Trophoblast cell (in vitro differentiated cells and primary cell): ENCODE results near the gene DNAJC11.

Experiments used
- DNase-seq, 2 donors: peaks; one replicate each; pipeline ENCODE4 v3.0.0-alpha.2; 2016
- H2AFZ ChIP-seq: 2 replicates; pipeline ENCODE4 v1.6.1; 2013; ENCODE audit warnings: low read length, moderate library complexity, mild to moderate bottlenecking; ENCODE audit not compliant: insufficient read depth, poor library complexity
- H2AK5ac ChIP-seq: 2 replicates; pipeline ENCODE4 v1.6.1; 2013; ENCODE audit warnings: mild to moderate bottlenecking, low read length
- H2BK120ac ChIP-seq: 2 replicates; pipeline ENCODE4 v1.6.1; 2013; ENCODE audit warnings: low read length, mild to moderate bottlenecking, moderate library complexity; ENCODE audit not compliant: insufficient read depth, poor library complexity
- H2BK12ac ChIP-seq: 2 replicates; pipeline ENCODE4 v1.6.1; 2013; ENCODE audit warnings: mild to moderate bottlenecking, low read length, moderate library complexity
- H2BK5ac ChIP-seq: 2 replicates; pipeline ENCODE4 v1.6.1; 2013; ENCODE audit warnings: low read length, low read depth, moderate library complexity, mild to moderate bottlenecking; ENCODE audit not compliant: poor library complexity
- H3K14ac ChIP-seq: 2 replicates; pipeline ENCODE4 v1.6.1; 2013; ENCODE audit warnings: mild to moderate bottlenecking, low read length
- H3K18ac ChIP-seq: 2 replicates; pipeline ENCODE4 v1.6.1; 2013; ENCODE audit warnings: mild to moderate bottlenecking, low read length
- H3K23ac ChIP-seq: 2 replicates; pipeline ENCODE4 v1.6.1; 2013; ENCODE audit warnings: low read length
- H3K27ac ChIP-seq: 2 replicates; pipeline ENCODE4 v1.5.1; 2013; ENCODE audit warnings: low read depth, mild to moderate bottlenecking, inconsistent platforms, low read length, moderate library complexity
- H3K27me3 ChIP-seq: 2 replicates; pipeline ENCODE4 v1.6.1; 2013; ENCODE audit warnings: inconsistent platforms, mild to moderate bottlenecking, low read length, moderate library complexity; ENCODE audit not compliant: insufficient read depth
- H3K36me3 ChIP-seq, 2 experiments: 1 replicate in 1 of 2; 2 replicates in 1 of 2; pipeline ENCODE4 v1.6.1; 2013; ENCODE audit warnings: low read length in 2 of 2, mild to moderate bottlenecking in 2 of 2, moderate library complexity in 1 of 2; ENCODE audit not compliant: insufficient read depth in 2 of 2, control insufficient read depth in 1 of 2
- H3K4ac ChIP-seq: 2 replicates; pipeline ENCODE4 v1.6.1; 2013; ENCODE audit warnings: low read depth, mild to moderate bottlenecking, low read length, moderate library complexity
- H3K4me1 ChIP-seq, 2 experiments: 1 replicate in 1 of 2; 2 replicates in 1 of 2; pipeline ENCODE4 v1.6.1; 2013; ENCODE audit warnings: low read length in 2 of 2, mild to moderate bottlenecking in 2 of 2, moderate library complexity in 1 of 2; ENCODE audit not compliant: insufficient read depth in 2 of 2, control insufficient read depth in 1 of 2
- H3K4me2 ChIP-seq: 2 replicates; pipeline ENCODE4 v1.6.1; 2013; ENCODE audit warnings: inconsistent platforms, mild to moderate bottlenecking, low read length, moderate library complexity
- H3K4me3 ChIP-seq: 2 replicates; pipeline ENCODE4 v1.5.1; 2013; ENCODE audit warnings: mild to moderate bottlenecking, low read depth, low read length, inconsistent platforms
- H3K79me1 ChIP-seq: one replicate; pipeline ENCODE4 v1.6.1; 2013; ENCODE audit warnings: low read length
- H3K79me2 ChIP-seq: 2 replicates; pipeline ENCODE4 v1.6.1; 2013; ENCODE audit warnings: low read length, mild to moderate bottlenecking; ENCODE audit not compliant: control insufficient read depth, insufficient read depth, poor library complexity
- H3K9ac ChIP-seq: 2 replicates; pipeline ENCODE4 v1.6.1; 2013; ENCODE audit warnings: mild to moderate bottlenecking, low read length
- H3K9me3 ChIP-seq: 2 replicates; pipeline ENCODE4 v1.6.1; 2013; ENCODE audit warnings: low read depth, mild to moderate bottlenecking, control low read depth, inconsistent platforms, low read length; ENCODE audit not compliant: insufficient read depth
- H4K12ac ChIP-seq: 2 replicates; pipeline ENCODE4 v1.6.1; 2013; ENCODE audit warnings: low read depth, mild to moderate bottlenecking, low read length, moderate library complexity
- H4K8ac ChIP-seq: 2 replicates; pipeline ENCODE4 v1.6.1; 2013; ENCODE audit warnings: low read depth, mild to moderate bottlenecking, low read length, moderate library complexity
- H4K91ac ChIP-seq: one replicate; pipeline ENCODE4 v1.6.1; 2013; ENCODE audit warnings: low read depth, mild to moderate bottlenecking, low read length, moderate library complexity
- WGBS: extraction: QIAGEN DNeasy Blood & Tissue Kit; methylation state at CpG from one replicate; pipeline ENCODE4 v1.1.7; 2013; ENCODE audit warnings: missing lambda C conversion rate; ENCODE audit not compliant: insufficient read length, insufficient coverage; ENCODE audit errors: extremely low coverage; 5-methylcytosine and 5-hydroxymethylcytosine counted together

Gene DNAJC11

GRCh38 chr1:6599141-6599975 lies 102.3 kb downstream of the DNAJC11 start:
- H2AK5ac ChIP-seq = no peak overlapping the region
- H3K14ac ChIP-seq = no peak overlapping the region
- H3K4me3 ChIP-seq = no peak overlapping the region
- H3K4ac ChIP-seq = peak overlapping the region; percentile 35
- H2BK120ac ChIP-seq = no peak overlapping the region
- H2AFZ ChIP-seq = no peak overlapping the region
- no peaks in the 10 kb centered on the region for H3K27me3 ChIP-seq
- peaks cover 36% of the 10 kb centered on the region for H3K79me2 ChIP-seq
- H4K91ac ChIP-seq = no peak overlapping the region
- H3K36me3 ChIP-seq = peaks cover 45 to 46% of the 10 kb centered on the region in 2 experiments
- peak in 1 of 2 donors; percentile 44 for DNase-seq
- H2BK5ac ChIP-seq = no peak overlapping the region
- no peak overlapping the region for H4K8ac ChIP-seq
- no peak overlapping the region for H3K27ac ChIP-seq
- H3K79me1 ChIP-seq = peaks cover 31% of the 10 kb centered on the region
- H2BK12ac ChIP-seq = no peak overlapping the region
- no peak overlapping the region for H3K18ac ChIP-seq
- no peak overlapping the region for H3K9ac ChIP-seq
- no peak overlapping the region for H4K12ac ChIP-seq
- peaks cover 7% of the 10 kb centered on the region for H3K9me3 ChIP-seq
- no peak overlapping the region for H3K23ac ChIP-seq
- WGBS = no CpG with 5 or more reads among the region's 31 CpGs
- peaks cover 16 to 25% of the 10 kb centered on the region in 2 experiments for H3K4me1 ChIP-seq
- H3K4me2 ChIP-seq = peak overlapping the region; percentile 2

GRCh38 chr1:6597777-6598131 lies 103.9 kb downstream of the DNAJC11 start:
- peaks cover 18% of the 10 kb centered on the region for H3K79me1 ChIP-seq
- H2AFZ ChIP-seq = no peak overlapping the region
- H4K91ac ChIP-seq = no peak overlapping the region
- no CpG with 5 or more reads among the region's 6 CpGs for WGBS
- no peak for DNase-seq
- H3K14ac ChIP-seq = no peak overlapping the region
- no peak overlapping the region for H3K18ac ChIP-seq
- no peak overlapping the region for H4K8ac ChIP-seq
- no peak overlapping the region for H2AK5ac ChIP-seq
- H3K4me2 ChIP-seq = no peak overlapping the region
- no peak overlapping the region for H3K27ac ChIP-seq
- no peak overlapping the region for H4K12ac ChIP-seq
- H3K9ac ChIP-seq = no peak overlapping the region
- no peaks in the 10 kb centered on the region for H3K27me3 ChIP-seq
- no peak overlapping the region for H2BK5ac ChIP-seq
- H3K4ac ChIP-seq = peak overlapping the region; percentile 43
- no peak overlapping the region for H2BK12ac ChIP-seq
- H3K79me2 ChIP-seq = peaks cover 29% of the 10 kb centered on the region
- peaks cover 7 to 16% of the 10 kb centered on the region in 2 experiments for H3K4me1 ChIP-seq
- H3K36me3 ChIP-seq = peaks cover 60 to 61% of the 10 kb centered on the region in 2 experiments
- H2BK120ac ChIP-seq = no peak overlapping the region
- peaks cover 7% of the 10 kb centered on the region for H3K9me3 ChIP-seq
- H3K4me3 ChIP-seq = no peak overlapping the region
- H3K23ac ChIP-seq = no peak overlapping the region

GRCh38 chr1:6596886-6597776 lies 104.5 kb downstream of the DNAJC11 start:
- WGBS = no CpG with 5 or more reads among the region's 15 CpGs
- H3K79me1 ChIP-seq = peaks cover 13% of the 10 kb centered on the region
- H3K27ac ChIP-seq = no peak overlapping the region
- H2BK5ac ChIP-seq = no peak overlapping the region
- peaks cover 7 to 16% of the 10 kb centered on the region in 2 experiments for H3K4me1 ChIP-seq
- no peaks in the 10 kb centered on the region for H3K27me3 ChIP-seq
- no peak overlapping the region for H3K14ac ChIP-seq
- H3K23ac ChIP-seq = no peak overlapping the region
- no peak overlapping the region for H3K4me3 ChIP-seq
- H4K91ac ChIP-seq = no peak overlapping the region
- H3K9me3 ChIP-seq = peaks cover 5% of the 10 kb centered on the region
- no peak overlapping the region for H4K8ac ChIP-seq
- no peak overlapping the region for H2AFZ ChIP-seq
- H3K79me2 ChIP-seq = peaks cover 24% of the 10 kb centered on the region
- peaks cover 66 to 67% of the 10 kb centered on the region in 2 experiments for H3K36me3 ChIP-seq
- no peak overlapping the region for H3K4me2 ChIP-seq
- peak overlapping the region; percentile 18 for H3K18ac ChIP-seq
- no peak overlapping the region for H2AK5ac ChIP-seq
- H4K12ac ChIP-seq = no peak overlapping the region
- H3K9ac ChIP-seq = no peak overlapping the region
- DNase-seq = no peak
- H2BK120ac ChIP-seq = no peak overlapping the region
- no peak overlapping the region for H3K4ac ChIP-seq
- H2BK12ac ChIP-seq = no peak overlapping the region

- H4K91ac ChIP-seq = no peak overlapping the region
- H3K18ac ChIP-seq = no peak overlapping the region
- H3K14ac ChIP-seq = no peak overlapping the region
- WGBS = no CpG with 5 or more reads among the region's 7 CpGs
- H3K27ac ChIP-seq = no peak overlapping the region
- no peak overlapping the region for H2AK5ac ChIP-seq
- H2BK5ac ChIP-seq = no peak overlapping the region
- peaks cover 72 to 73% of the 10 kb centered on the region in 2 experiments for H3K36me3 ChIP-seq
- peaks cover 7% of the 10 kb centered on the region for H3K79me1 ChIP-seq
- H3K4ac ChIP-seq = no peak overlapping the region
- no peak overlapping the region for H2BK12ac ChIP-seq
- no peak overlapping the region for H4K8ac ChIP-seq
- peaks cover 7 to 13% of the 10 kb centered on the region in 2 experiments for H3K4me1 ChIP-seq
- H3K4me2 ChIP-seq = no peak overlapping the region
- no peak overlapping the region for H2AFZ ChIP-seq
- no peak overlapping the region for H3K23ac ChIP-seq
- H3K9ac ChIP-seq = no peak overlapping the region
- H2BK120ac ChIP-seq = no peak overlapping the region
- DNase-seq = no peak
- H3K4me3 ChIP-seq = no peak overlapping the region
- H3K27me3 ChIP-seq = no peaks in the 10 kb centered on the region
- peaks cover 3% of the 10 kb centered on the region for H3K9me3 ChIP-seq
- no peak overlapping the region for H4K12ac ChIP-seq
- H3K79me2 ChIP-seq = peaks cover 16% of the 10 kb centered on the region
Observed at GRCh38 chr1:6596351-6596750, 105.3 kb downstream of the DNAJC11 start.
